K562 treated with DMSO at 1 percent for 12 hours (cell line): ENCODE data around the gene RIF1. TPM values are rescaled to one million over a fixed set of nuclear protein-coding genes. Genes with fewer than 3 reads are reported as not detected.

ENCODE experiments used
- total RNA-seq: library from RNA; unstranded; fragments of 300-600 nt; gene quantifications from 2 replicates; pipeline ENCODE4 v1.2.3, GENCODE V29; 2022; ENCODE audit not compliant: insufficient read depth

Gene RIF1
- total RNA-seq = 2.7 and 18.0 TPM in 2 replicates

GRCh38 chr2:151409601-151410484 lies at the start of gene RIF1:
Gene RIF1, plus strand, starts transcription at chr2:151409902. Its CDS starts 522 bp downstream, at chr2:151410424.

Other genes starting within 250 kb of the RIF1 start
- gene RBM43, start 148.0 kb upstream of the RIF1 start, total RNA-seq = 0.78 and 3.2 TPM in 2 replicates
- gene NMI, start 120.2 kb upstream of the RIF1 start, total RNA-seq = 36.8 and 60.7 TPM in 2 replicates
- not detected in 2 replicates for gene TNFAIP6, start 52.3 kb upstream of the RIF1 start, total RNA-seq